Activated CD4-positive, CD25-positive, alpha-beta regulatory T cell treated with anti-CD3 and anti-CD28 coated beads, Interleukin-2, amount 50 U/mL, for 72 hours (primary cell): ENCODE measurements around the gene ACADL.
"Not testable (repeated sequence)": the region's sequence is repeated elsewhere in the genome, so short reads cannot be mapped to it uniquely, and the experiment has no call there.

Experiments
- DNase-seq: peaks from one replicate; pipeline ENCODE4 v3.0.0; 2021

Gene ACADL

DNA sequence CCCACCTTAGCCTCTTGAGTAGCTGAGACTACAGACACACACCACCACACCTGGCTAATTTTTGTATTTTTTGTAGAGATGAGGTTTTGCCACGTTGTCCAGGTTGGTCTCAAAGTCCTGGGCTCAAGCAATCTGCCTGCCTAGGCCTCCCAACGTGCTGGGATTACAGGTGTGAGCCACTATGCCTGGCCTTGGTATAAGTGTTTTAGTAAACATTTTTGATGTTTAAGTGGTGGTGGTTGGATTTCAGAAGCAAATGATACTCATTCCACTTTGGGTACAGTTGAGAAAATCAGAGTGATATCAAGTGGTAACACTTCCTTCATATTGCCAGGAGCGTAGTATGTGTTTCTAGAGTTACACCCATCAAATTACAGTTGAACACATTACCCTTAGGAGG, 25.4 kb downstream of the ACADL start:
- no peak for DNase-seq

DNA sequence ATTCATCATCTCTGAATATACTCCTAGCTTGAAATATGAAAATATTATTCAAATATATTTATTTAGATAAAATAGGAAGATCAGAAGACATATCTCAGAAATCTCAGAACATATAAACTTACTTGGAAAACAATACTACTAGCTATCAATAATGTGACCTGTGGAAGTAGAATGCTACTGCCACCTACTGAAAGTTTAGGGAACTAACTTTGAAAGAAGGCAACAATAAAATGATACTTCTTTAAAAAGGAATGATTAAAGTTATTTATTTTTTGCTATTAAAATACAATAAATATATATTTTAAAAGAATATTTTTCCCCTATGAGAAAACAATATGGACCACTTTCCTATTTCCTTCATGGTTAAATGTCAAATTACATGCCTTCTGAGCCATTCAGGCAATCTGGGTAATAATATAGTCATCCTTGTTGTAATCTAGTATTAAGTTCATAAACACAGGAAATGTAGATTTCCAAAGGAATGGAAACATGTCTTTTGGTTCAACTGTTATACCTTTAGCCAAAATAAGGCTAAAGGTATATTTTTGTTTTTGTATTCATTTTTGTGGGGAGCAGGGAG, 26.0 kb downstream of the ACADL start:
- no peak for DNase-seq

DNA sequence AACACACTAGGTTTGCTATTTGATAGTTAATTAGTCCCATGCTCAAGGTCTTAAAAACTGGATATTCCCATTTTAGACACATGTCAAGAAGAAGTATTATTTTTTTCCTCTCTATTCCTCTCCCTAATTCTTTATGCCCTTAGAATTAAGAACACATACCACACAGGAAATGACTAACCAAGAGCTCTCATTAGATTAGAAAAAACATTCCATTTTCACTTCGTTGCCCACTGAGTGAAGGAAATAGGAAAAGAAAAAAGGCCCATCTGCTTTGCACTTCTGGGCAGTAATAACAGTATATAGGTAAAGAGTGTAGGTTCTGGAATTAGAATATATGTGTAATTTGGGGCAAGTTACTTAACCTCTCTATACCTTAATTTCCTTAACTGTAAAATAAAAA, 26.9 kb downstream of the ACADL start:
- DNase-seq: no peak

DNA sequence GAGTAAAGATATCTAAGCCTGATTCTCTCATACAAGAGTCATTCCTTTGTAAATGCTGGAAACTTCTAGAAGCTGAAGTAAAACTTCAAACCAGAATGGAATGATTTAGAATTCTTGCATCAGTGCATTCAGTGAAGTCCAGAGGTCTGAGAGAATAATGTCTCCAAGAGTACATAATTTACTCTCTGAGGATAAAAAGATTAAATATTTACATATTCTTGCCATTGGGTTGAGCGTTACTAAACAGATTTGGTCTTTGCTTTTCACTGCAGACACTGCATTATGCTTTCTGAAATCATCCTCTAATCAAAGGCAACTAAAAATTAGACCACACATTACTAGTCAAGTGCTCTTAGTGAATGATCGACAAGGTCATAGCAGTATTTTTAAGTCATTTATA, 27.5 kb downstream of the ACADL start:
- DNase-seq: no peak

DNA sequence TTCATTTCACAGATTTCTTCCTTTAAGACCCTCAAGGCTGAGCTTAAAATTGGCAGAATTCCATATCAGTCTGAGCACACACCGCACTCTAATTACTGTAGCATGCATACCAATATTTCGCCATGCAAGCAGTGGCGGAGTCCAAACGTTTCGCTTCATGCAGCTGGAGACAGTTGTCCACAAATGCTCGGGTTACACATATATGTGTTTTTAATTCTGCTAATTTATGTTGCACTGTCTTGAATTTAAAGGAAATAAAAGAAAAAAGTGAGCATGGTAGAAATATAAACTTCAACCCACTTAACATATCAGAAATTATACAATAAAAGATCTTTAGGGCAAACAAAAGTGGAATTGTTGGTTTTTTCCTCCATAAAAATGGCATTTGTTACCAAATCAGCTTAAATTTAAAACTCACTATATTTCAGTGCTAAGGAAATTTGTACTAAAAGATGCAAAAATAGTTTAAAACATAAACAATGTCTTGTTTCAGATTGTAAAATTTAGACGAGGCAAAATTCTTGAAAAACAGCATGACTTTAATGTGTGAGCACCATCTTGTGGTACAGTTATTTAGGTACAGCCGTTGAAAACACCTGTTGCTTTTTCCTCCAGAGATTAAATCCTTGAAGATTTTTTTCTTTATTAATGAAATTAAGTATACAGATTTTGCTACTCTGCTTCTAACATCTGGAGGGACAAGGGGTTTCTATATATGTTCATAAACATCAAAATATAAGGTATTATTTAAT, 30.0 kb downstream of the ACADL start:
- DNase-seq: no peak

DNA sequence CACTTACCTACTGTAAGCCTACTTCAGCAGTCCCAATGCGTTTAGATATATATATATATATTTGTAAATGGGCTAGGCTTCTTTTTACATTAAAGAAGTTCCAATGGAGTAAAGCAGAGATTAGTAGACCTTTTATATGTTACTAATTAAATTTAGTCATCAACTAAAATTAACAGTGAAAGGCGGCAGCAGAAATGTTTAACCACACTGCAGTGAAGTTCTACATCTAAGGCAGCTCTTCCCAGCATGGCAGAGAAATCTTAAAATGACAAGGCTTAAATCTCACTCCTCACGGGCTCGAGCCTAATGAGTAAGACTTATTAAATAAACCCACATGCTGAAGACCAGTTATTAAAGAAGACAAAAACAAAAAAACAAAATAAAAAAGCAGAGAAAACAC, 34.9 kb downstream of the ACADL start:
- DNase-seq: no peak

DNA sequence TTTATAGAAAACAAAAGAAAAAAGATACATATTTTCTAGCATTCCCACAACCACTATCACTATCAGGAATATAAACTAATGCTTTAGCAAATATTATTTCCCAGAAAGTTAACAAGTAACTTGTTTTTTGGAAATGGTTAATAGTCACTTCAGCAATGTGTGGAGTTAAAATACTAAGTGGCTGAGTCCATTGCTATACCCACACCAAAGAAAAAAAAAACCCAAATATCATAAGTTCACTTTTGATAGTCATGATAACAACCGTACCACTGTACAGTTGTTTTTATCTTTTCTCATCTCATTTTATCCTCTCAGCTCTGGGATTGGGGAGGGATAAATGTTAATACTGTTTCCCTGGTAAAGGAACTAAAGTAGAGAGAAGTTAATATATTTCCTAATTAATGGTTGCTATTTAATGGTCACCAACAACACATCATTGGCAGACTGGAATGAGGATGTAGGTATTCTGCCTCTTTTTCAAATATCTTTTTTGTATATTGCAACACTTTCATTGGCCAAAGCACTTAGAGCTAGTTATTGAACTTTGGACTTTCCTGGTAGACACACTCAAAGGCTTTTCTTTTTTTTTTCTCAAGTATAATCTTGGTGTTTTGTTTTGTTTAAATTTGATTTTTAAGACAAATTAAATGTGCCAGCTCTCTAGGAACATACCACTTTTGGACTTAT, 35.7 kb downstream of the ACADL start:
- DNase-seq: no peak

DNA sequence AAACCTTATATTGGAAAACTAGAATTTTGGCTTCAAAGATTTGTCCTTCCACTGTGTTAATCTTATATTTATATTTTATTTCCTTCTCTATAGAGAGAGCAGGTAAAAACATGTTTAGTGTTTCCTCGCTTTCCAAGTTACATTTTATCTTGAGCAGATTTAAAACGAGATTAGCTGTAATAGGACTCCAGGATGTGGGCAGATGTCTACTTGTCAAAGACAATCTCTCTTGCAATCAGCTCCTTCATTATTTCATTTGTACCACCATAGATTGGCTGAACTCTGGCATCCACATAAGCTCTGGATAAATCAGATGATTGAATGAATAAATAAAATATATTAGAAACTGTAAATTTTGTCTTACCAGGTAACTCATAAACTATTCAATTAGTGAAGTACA, 36.5 kb downstream of the ACADL start:
- DNase-seq: no peak

DNA sequence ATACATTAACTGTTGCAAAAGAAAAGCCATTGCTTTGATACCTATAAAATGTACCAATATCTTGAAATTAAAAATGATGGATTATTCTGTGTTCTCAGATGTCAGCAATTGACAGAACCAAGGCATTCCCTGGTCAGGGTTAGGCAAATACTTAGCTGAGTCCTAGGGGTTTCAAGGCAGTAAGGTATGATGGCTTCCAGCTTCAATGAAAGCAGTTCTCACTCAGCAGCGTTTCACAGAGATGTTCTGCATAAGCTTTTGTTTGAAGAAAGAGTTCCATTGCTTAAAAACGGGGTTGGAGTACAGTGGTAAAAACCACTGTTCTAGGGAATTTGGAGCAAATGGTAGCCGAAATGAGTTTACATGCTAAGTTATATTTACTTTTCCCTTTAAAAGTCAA, 37.1 kb downstream of the ACADL start:
- DNase-seq: no peak

DNA sequence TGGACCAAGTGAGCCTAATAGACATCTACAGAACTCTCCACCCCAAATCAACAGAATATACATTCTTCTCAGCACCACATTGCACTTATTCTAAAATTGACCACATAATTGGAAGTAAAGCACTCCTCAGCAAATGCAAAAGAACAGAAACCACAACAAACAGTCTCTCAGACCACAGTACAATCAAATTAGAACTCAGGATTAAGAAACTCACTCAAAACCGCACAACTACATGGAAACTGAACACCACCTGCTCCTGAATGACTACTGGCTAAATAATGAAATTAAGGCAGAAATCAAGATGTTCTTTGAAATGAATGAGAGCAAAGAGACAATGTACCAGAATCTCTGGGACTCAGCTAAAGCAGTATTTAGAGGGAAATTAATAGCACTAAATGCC, 41.3 kb downstream of the ACADL start:
- DNase-seq: not testable (repeated sequence)

DNA sequence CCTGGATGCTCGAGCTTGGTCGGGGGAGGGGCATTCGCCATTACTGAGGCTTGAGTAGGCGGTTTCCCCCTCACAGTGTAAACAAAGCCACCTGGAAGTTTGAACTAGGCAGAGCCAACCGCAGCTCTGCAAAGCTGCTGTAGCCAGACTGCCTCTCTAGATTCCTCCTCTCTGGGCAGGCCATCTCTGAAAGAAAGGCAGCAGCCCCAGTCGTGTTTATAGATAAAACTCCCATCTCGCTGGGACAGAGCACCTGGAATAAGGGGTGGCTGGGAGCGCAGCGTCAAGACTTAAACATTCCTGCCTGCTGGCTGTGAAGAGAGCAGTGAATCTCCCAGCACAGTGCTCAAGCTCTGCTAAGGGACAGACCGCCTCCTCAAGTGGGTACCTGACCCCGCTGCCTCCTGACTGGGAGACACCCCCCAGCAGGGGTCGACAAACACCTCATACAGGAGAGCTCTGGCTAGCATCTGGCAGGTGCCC, 43.6 kb downstream of the ACADL start:
- not testable (repeated sequence) for DNase-seq

DNA sequence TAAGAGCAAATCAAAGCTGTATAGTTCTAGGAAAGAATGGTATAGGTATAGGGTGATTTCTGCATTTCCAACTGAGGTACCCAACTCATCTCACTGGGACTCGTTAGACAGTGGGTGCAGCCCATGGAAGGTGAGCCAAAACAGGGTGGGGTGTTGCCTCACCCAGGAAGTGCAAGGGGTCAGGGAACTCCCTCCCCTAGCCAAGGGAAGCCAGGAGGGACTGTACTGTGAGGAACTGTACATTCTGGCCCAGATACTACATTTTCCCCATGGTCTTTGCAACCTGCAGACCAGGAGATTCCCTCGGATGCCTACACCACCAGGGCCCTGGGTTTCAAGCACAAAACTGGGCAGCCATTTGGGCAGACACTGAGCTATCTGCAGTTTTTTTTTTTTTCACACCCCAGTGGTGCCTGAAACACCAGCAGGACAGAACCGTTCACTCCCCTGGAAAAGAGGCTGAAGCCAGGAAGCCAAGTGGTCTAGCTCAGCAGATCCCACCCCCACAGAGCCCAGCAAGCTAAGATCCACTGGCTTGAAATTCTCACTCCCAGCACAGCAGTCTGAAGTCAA, 44.1 kb downstream of the ACADL start:
- not testable (repeated sequence) for DNase-seq

DNA sequence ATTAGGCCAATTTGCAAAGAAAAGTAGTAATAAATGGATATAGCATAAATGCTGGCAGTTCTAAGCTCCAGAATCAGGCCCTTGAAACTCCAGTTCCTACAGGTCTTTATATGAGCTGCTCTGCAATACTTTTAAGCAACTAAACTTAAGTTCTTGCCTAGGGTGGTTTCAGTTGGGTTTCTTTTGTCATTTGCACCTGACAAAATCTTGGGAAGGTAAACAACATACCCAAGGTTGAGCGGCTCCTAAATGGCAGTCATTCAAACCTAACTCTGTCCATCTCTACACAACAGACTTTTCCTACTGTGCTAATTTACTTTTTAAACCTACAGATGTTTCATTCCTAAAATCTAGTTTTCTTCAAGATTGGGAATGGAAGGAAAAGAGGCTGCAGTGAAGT, 44.8 kb downstream of the ACADL start:
- no peak for DNase-seq

DNA sequence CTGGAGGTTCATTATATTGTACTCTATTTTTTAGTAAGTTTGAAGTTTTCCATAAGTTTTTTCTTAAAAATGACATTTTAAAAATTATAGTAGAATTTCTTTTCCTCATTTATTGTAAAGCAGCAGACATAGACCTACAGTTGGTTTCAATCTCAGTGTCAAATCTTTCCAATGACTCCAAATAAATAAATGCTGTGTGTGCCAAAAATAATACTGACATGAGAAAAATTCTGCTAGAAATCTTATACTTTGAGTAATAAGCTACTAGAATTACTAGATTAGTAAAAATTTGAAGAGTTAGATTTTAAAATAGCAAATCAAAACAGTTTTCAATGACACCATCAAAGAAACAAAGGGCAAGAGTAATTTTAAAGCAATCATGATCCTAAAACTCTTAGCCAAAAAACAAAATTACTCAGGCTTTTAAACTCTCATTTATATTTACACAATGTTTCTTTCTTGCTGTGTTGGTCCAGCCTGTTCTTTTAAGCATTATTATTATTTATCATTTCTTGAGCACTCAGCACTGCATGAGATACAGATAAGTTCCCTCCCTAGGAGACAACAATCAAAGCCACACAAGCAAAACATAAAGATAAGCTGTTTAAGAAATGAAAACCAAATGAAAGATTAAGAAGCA, 45.8 kb downstream of the ACADL start:
- DNase-seq: no peak

DNA sequence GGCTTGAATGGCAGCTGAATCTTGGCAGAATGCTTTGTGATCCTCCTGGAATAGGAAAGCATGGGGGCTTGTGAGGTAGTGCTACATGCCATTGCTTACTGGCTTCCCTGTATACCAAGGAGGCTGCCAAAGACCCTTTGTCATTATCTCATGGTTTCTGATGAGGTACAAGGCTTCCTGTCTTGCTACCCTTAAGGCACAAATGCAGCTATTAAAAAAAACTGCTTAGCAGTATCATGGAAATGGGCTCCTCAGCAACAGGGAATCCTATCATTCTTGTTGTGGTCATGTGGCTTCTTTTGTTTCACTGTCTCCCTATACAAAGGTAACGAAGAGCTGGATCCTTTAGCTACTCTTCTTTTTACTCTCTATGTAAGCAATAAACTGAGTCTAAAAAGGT, 47.5 kb downstream of the ACADL start:
- no peak for DNase-seq

DNA sequence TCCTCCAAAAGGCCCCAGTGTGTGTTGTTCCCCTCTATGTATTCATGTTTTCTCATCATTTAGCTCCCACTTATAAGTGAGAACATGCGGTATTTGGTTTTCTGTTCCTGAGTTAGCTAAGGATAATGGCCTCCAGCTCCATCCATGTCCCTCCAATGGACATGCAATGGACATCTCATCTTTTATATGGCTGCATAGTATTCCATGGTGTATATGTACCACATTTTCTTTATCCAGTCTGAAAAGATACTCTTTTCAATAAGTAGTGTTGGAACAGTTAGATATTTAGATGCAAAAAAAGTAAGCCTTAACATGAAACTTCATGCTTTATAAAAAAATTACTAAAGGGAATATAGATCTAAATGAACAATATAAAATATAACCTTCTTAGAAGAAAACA, 48.1 kb downstream of the ACADL start:
- DNase-seq: not testable (repeated sequence)

DNA sequence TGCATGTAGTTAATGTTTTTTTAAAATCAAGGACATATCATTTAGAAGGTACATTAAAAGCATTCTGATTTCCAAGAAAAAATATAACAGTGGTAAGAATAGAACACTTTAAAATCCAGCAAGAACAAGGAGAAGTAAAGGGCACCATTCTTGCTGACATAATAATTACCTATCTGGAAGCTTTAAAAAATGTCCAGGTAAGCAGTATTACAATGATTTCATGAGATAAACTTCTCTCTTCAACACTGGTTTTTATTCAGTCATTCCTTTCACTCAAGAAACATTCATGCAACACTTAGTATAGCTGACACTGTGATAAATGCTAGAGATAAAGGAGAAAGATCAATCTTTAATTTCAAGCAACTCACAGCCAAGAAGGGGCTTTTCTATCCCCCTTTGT, 51.2 kb downstream of the ACADL start:
- no peak for DNase-seq

DNA sequence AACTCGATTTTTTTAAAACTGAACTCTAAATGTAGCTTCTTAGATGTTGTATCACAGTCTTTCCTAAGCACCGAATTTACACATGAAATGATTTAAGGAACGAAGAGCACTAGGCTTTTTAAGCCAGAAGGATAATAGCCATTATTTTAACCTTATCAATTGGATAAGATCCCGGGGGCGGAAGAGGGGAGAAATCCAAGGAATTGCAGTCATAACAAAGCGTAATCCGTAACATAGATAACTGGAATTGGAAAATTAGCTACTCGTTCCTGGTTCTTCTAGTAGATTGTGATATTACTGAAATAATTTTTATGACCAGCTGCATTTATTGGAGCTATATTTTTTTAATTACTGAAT, 53.0 kb downstream of the ACADL start:
- no peak for DNase-seq

DNA sequence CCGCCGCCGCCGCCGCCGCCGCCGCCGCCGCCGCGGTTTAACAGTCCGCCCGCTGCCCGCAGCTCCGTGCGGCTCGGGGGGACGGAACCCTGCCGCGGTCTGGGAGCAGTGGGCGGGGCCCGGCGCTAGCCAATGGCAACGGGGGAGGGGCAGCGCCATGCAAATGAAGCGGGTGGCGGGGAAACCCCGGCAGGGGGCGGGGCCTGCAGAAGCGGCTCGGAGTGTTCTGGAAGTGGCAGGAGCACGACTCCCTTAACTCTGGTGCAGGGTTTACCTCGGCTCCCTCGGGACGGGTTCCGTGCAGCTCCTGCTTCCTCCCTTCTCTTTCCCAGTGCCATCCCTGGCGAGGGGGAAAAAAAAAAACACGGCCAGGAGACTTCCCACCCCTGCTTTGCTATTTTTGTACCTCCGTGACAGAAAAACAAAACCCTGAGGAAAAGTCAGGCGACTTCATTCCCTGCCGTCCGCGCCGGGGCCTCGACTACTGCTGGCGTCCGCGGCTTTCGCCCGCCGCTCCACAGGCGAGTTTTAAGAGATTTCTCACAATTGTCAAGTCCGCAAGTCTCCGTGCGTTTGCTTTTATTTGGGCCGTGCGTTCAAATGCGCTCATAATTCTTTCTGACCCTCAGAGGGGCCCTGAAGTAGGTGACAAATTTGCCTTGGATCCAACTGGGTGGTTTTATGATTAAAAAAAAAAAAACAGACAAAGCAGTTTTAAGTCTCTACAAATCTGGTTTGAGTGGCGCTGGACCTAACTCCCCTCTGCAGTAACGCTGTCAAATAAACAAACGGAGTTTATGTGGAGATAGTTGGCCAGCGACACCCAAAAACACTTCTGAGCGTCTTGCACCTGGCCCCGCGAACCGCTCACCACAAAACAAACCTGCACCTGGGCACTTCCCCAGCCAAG, 53.7 kb downstream of the ACADL start, which contains the start of gene KANSL1L:
TSS of gene KANSL1L (minus strand) at position 101 of the 910 bp plus-strand sequence. CDS start 16,827 bp downstream, outside the sequence.
- DNase-seq: peak; percentile 97

DNA sequence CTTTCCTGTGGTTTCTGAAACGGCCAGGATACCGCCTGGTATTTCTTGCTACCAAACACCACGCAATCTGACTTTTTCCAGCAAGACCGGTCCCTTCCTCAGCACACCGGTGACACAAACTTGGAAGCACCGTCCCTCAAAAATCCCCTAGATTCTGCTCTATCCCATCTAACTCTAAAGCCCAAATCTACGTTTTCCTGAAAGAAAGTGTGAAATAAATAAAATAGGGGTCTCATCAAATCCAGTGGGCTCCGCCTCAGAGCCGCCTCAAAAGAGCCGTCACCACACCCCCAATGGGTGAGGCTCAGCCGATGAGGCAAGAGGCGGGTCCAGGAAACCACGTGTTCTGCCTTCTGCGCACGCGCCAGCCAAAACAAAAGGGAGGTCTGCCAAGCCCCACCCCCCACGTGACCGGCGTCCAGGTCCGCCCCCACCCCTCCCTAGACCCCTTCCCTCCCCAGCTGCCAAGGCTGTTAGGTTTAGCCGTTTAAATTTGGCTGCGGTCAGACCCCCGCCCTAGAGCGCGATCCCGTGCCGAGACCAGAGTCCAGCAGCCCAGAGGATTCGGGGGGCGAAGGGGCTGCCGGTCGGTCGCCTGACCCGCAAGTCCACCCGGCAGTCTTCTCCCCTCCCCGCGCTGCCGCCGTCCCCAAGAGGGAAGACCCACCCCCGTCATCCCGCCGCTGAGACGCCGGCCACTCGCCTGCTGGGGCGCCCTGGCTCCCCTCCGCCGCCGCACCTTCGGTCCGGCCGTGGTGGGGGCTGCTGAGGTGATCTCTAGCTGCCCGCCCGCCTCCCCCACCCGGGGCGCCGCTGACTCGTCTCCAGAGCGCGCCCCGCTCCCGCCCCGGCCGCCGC, 54.6 kb downstream of the ACADL start:
- DNase-seq: peak; percentile 97

DNA sequence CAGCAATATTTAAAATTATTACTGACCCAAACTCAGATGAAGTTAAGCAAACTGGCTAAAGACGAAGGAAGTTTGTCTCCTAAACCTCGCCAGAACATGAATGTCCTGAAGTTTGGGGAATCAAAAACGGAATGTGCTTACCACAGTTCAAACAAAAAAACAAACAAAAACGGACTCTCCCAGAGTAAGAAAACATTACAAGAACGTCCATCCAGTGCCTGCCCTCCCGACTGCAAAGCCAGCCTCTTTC, 55.1 kb downstream of the ACADL start:
- DNase-seq: no peak
